Activated CD8-positive, alpha-beta memory T cell treated with anti-CD3 and anti-CD28 coated beads, Interleukin-2, amount 50 U/mL, for 1 hour (primary cell): ENCODE results near the gene UBP1.
A peak's percentile ranks its signal among the peaks of the same experiment; 100 is the strongest.
"Not testable (repeated sequence)": the region's sequence is repeated elsewhere in the genome, so short reads cannot be mapped to it uniquely, and the experiment has no call there.

Source experiments
- DNase-seq: peaks from one replicate; pipeline ENCODE4 v3.0.0-alpha.2; 2020; ENCODE audit errors: extremely low read depth

Gene UBP1, protein sequence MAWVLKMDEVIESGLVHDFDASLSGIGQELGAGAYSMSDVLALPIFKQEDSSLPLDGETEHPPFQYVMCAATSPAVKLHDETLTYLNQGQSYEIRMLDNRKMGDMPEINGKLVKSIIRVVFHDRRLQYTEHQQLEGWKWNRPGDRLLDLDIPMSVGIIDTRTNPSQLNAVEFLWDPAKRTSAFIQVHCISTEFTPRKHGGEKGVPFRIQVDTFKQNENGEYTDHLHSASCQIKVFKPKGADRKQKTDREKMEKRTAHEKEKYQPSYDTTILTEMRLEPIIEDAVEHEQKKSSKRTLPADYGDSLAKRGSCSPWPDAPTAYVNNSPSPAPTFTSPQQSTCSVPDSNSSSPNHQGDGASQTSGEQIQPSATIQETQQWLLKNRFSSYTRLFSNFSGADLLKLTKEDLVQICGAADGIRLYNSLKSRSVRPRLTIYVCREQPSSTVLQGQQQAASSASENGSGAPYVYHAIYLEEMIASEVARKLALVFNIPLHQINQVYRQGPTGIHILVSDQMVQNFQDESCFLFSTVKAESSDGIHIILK

DNA sequence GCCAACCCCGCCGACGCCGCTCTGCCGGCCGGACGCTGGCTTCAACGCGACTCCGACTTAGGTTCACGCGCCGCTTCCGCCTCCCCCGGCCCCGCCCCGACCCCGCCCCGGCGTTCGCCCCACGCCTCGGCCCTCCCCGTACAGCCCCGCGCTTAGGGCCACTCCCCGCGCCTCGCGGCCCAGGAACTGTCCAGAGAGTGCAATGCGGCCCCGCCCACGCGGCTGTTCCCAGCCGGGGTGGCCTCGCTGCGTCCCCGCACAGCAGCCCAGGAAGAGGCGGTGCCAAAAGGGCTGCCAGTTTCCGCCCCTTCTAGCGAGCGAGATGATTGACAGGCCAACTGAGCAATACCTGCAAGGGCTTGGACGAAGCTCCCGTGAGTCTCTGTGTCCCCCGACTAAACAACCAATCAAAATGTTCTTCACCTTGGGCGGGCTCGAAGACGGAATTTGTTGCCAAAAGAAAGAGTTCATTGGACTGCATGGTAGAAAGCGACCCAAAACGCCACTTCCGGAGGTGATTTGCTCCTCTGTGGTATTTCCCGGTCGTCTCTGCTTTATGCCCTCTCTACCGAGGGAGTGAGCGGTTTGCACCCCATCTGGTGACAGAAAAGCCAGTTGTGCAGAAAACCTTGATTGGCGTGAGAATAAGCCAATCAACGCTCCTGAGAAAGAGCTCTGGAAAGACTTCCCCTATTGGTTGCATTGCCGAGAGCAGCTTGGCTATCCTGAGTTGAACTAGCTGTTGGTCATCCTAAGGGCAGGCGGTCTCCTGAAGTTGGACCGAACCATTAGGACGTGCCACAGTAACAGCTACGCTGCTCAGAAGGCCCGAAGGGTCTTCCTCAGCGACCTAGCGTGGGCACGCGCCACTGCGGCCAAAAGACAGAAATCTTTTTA is at the start of gene UBP1:
Gene UBP1, minus strand, starts transcription at position 78 of the 897 bp plus-strand sequence. CDS start 557 bp downstream, outside the sequence.
- peak; percentile 93 for DNase-seq

DNA sequence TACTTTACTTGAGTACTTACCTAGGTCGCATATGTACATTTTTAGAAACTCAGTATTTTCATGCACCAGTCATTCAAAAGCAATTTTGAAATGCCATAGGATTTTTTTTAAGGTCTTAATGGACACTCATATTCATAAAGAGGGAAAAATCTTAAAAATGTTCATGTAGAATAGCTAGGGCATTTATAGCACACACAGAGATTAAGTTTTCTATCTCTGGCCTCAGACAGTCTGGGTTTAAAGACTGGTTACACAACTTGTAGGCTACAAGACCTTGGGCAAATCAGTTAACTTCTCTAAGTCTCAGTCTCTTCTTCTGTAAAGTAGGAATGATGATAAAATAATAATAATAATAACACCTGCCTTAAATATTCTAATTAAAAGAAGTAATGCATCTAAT is 48.5 kb upstream of the UBP1 start:
- no peak for DNase-seq

DNA sequence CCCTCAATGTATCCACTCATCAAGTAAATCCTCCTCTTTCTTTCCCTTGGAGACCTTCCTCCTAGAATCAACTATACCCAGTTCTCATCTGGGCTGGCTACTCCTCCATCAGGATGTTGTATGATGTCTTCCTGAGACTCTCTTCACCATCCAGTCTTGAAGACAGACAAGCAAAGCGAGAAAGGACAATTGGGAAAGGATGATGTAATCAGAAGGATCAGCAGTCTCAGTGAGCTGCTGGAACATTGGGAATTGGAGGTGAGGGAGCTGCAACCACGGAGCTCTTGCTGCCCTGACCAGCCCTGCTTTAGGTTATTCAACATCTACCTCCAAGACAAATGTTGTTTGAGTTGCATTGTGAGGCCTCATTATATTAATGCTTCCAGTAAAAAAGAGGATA is 48.0 kb upstream of the UBP1 start:
- DNase-seq, result no peak

DNA sequence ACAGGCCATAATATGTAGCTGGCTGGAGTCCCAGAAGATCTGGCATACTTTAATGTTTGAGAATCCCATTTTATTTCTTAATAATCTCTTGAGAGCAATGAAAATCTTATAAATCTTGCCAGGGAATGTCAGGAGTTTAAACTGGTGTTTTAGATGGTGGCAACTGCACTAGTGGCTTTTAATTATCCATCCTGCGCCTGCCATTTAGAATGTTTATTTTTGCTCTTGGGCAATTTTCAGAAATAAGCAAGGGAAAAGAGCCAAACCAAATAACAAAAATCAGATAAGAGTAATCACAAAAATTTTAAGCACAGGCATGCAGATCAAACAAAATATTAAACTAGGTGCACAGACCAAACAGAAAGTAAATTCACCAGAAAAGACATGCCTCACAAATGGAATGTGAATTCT is 41.9 kb upstream of the UBP1 start:
- DNase-seq, result no peak

DNA sequence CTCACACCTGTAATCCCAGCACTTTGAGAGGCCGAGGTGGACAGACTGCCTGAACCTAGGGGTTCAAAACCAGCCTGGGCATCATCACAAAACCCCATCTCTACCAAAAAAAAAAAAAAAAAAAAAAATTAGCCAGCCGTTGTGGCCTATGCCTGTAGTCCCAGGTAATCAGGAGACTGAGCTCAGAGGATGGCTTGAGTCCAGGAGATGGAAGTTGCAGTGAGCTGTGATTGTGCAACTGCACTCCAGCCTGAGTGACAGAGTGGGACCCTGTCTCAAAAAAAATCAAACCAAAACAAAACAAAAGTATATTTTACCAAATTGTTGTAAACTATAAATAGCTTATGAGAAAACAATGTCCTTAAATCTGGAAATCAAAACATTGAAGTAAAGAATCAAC is 34.7 kb upstream of the UBP1 start:
- DNase-seq, result no peak

DNA sequence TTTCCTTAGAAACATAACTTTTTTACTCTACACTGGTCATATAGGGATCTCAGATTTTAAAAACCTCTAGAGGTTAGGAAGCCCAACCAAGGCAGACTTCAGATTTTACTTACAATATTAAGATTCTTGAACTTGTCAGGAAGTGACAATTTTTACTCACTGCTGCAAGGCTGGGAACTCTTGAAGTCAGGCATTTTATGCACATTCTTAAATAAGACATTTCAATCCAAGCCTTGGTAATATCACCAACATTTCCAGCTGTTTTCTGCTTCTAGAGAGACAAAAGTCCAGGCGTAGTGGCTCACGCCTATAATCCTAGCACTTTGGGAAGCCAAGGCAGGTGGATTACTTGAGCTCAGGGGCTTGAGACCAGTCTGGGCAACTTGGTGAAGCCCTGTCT is 33.6 kb upstream of the UBP1 start:
- no peak for DNase-seq

DNA sequence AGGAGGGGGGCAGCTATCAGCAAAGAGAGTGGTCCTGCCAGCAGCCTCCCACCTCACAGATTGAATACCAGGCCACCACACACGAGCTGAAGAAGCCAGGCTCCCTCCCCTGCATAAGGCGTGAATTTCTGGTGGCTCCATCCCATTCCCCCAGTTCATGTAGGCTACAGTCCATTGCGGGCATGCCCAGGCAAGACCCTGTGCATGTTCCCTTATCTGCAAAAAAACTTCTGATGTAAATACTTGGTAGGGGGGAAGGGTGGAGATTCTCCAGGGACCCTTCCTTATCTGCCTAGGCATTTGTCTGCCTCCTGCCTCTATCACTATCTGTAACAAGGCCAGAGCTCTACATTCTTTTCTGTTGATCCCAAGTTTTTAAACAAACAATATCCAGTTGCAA is 27.6 kb upstream of the UBP1 start:
- no peak for DNase-seq

DNA sequence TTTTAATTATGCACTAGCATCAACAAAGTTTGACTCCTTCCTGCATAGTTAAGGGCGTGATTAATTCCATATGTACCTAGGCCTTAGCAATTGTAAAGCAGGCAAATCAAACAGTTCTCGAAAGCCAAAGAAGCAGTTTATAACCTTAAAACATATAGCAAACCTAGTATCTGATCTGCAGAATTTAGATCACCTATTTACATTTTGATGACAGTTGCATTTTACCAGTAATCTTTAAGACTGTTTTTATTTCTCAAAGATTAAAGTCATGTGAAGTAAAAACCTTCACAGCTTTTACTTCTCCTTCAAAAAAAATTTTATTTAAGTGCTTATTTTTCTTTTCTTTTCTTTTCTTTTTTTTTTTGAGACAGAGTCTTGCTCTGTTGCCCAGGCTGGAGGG is 20.9 kb upstream of the UBP1 start:
- no peak for DNase-seq

DNA sequence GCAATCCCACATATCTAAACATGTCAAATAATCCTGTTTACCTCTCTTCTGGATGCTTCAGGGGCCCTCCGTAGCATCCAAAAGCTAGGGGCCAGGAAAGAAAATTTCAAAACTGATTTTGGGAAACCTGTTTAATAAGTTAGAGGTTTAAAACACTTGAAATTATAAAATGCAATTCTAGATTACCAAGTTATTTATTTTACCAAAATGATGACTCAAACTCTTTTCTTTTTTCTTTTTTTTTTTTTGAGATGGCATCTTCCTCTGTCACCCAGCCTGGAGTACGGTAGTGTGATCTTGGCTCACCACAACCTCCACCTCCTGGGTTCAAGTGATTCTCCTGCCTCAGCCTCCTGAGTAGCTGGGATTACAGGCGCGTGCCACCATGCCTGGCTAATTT is 19.4 kb upstream of the UBP1 start:
- DNase-seq, result not testable (repeated sequence)

DNA sequence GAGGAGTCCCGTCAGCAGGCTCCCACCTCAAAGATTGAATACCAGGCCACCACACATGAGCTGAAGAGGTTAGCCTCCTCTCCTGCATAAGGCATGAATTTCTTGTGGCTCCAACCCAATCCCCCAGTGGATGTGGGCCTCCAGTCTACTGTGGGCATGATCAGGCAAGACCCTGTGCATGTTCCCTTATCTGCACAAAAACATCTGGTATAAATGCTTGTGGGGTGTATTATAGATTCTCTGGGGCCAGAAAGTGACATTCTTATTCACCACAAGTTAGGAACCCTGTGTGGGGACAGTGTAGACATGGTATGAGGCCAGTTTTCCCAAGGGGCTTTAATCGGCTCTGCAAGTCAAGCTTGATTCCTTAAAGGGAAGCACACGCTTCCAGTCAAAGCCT is 18.2 kb upstream of the UBP1 start:
- DNase-seq, result no peak

DNA sequence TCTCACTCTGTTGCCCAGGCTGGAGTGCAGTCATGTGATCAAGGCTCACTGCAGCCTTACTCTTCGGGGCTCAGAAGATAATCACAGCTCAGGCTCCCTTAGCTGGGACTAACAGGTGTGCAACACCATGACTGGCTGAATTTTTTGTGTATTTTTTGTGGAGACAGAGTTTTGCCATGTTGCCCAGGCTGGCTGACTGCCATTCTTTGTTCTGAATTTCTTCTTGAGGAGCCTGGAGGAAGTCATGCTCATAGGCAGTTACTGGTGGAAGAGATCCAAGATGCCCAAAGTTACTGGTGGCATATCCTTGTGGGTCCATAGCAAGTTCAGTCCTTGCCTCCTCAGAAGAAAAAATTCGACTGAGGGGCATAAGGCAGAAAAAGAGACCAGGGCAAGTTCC is 16.6 kb upstream of the UBP1 start:
- DNase-seq, result no peak

DNA sequence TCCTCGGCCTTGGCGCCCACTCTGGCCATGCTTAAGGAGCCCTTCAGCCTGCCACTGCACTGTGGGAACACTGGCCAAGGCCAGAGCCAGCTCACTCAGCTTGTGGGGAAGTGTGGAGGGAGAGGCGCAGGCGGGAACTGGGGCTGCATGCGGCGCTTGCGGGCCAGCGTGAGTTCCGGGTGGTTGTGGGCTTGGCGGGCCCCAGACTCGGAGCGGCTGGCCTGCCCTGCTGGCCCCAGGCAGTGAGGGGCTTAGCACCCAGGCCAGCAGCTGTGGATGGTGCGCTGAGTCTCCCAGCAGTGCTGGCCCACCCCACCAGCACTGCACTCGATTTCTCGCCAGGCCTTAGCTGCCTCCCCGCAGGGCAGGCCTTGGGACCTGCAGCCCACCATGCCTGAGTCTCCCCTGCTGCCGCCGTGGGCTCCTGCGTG is 13.1 kb upstream of the UBP1 start:
- no peak for DNase-seq

DNA sequence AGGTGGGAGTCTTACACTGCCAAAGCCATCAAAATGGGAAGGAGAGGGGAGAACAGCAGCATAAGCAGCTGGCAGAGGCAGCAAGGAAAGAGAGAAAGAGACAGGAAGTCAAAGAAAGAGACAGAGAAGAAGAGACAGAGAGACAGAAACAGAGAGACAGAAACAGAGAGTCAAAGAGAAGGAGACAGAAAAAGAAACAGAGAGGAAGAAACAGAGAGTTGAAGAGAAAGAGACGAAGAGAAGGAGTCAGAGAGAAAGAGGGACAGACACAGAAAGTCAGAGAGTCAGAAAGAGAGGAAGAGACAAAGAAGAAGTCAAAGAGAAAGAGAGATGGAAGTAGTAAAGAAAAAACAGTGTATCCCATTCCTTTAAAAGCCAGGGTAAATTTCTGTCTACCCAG is 11.8 kb upstream of the UBP1 start:
- DNase-seq, result not testable (repeated sequence)

DNA sequence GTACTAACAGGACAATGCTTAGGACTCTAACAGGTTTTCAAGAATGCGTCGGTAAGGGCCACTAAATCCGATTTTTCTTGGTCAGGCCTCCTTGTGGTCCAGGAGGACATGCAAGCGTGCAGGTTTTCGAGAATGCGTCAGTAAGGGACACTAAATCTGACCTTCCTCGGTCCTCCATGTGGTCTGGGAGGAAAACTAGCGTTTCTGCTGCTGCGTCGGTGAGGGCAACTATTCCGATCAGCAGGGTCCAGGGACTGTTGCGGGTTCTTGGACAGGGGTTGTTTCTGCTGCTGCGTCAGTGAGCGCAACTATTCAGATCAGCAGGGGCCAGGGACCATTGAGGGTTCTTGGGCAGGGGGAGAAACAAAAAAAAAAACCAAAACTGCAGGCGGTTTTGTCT is 7.8 kb upstream of the UBP1 start:
- no peak for DNase-seq

DNA sequence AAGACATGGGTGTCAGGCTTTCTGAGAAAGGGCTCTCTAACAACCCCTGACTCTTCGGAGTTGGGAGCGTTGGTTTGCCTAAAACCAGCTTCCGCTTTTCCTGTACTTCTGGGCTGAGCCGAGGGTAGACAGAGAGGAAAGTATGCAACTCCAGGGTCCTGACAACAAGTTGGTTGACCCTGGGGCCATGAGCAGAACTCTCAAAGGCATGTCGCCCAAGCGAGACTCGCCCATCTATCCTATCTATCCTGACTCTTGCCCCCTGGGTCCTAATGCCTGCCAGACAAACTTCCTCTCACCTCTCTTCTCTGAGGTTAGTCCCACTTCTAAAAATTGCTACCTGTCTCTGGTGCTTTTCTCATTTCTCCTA is 7.0 kb upstream of the UBP1 start:
- DNase-seq, result not testable (repeated sequence)

DNA sequence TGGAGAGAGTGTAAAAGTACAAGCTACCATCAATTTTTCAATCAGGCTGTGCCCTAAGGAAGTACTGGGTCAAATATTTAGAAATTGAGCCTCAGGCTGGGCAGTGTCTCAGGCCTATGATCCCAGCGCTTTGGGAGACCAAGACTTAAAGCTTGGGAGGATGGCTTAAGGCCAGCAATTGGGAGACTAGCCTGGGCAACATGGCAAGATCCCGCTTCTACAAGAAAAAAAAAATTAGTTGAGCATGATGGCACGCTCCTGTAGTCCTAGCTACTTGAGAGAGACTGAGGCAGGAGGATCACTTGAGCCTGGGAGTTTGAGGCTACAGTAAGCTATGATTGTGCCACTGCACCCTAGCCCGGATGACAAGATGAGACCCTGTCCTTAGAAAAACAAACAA is 2.0 kb upstream of the UBP1 start:
- DNase-seq, result no peak

DNA sequence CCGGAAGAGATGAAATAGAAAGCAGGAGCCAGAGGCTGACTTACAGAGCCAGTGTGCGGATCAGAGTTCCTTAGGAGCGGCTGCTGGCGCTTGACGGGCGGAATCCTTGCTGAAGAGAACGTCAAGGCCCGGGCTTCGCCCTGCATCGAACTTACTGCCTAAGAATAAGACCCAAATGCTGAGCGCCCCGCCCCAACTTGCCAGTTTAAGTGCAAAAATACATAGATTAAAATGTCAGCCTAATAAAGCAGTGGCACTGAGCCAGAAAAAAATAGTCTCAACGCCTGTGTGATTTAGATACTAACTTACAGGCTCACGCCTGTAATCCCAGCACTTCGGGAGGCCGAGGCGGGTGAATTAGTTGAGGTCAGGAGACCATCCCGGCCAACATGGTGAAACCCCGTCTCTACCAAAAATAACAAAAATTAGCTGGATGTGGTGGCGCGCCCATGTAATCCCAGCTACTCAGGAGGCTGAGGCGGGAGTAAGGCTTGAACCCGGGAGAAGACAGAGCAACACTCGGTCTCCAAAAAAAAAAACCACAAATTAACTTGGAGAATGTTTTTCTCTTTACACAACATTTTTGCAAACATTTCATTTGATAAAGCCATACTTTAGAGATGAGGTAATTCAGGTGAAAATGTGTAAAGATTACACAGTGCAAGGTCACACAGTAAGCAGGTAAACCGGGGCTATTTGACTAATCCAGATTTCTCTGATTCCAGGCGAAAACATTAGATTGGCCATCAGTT is 1.2 kb upstream of the UBP1 start:
- no peak for DNase-seq

DNA sequence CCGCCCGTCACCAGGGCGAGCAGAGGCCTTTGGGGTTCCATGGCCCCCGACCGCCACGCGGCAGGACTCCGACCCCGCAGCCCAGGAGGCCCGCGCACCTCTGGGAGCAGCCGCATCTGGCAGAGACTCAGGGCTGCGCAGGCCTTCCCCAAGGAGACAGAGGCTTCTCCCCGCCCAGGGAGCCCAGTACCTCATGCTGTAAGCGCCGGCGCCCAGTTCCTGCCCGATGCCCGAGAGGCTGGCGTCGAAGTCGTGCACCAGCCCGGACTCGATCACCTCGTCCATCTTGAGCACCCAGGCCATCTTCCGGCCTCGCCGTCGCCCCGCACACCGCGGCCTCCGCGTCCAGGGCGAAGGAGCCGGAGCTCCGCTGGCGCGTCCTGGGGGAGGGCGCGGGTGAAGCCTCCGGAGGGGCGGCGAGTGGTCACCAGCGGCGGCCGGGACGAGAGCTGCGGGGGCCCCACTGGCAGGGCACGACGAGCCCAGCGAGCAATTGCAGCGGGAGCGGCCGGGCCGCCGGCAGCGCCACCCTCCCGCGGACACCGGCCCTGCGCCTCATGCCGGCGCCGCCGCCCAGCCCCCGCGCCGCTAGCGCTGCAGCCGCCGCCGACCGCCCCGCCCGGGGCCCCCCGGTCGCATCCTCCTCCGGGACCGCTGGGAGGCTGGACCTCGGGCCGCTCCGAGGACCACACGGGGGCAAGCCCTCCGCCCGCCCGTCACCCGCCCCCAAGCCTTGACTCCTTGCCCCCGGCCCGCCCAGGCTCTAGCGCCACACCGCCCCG is 468 bp downstream of the UBP1 start:
- DNase-seq, result no peak

DNA sequence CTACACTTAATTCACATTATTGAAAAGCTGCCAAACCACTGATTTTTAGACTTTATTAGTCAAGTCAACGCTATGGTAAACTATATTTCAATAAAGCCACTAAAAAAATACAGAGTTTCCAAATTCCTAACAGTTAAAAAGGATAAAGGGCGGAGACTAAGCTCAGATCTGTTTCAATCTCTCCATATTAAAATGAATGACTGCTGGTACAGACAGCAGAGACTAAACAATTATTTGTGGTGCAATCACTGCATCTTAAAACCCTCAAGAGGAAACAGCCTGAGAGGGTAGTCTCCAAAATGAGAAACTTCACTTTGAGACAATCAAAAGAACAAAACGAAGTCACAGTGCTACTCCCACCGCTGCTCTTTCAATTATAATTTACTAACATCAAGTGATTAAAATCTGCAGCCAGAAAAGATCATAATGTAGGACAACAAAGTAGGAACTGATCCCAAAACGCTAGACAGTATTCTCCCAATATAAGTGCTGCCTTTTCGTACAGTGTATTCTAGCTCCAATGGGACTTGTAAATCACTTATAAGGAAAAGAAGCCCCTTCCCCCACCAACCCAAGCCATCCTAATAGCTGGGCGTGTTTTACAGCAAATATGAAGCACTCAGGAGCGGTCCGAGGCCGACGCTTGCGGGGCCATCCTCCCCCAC is 1.2 kb downstream of the UBP1 start:
- no peak for DNase-seq

DNA sequence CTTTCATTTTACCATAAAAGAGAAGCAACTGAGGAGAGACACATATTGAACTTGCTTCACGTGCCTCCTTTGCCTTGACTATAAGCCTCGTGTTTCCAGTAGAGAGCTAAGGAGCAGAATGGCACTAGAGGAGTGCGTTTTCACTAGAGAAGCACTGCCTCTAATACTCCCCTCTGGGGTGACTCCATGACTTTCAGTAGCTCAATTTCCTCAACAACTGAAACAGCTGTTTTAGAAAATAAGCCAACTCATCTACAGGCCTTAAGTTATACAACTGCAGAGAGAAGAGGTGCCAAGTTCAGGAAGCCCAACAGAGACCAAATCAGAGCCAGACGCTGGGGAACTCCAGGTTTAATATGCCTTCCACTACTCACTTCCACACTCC is 1.9 kb downstream of the UBP1 start:
- no peak for DNase-seq
